ENCODE results near the gene PEPD.

PEPD gene

GRCh38 chr19:33461256-33462111, 60.1 kb downstream of the PEPD start:
- POLR2A ChIA-PET (ENCODE audit: low non-redundant PET): no interaction called here
- no peak overlapping the region for H3K27ac ChIP-seq
- DNase-seq (ENCODE audit: low spot score): no peak
- CTCF ChIA-PET: no interaction called here
- TF ChIP-seq CTCF (conservative IDR thresholded peaks at IDR 0.05; ENCODE audit: low read depth): no peak

DNA sequence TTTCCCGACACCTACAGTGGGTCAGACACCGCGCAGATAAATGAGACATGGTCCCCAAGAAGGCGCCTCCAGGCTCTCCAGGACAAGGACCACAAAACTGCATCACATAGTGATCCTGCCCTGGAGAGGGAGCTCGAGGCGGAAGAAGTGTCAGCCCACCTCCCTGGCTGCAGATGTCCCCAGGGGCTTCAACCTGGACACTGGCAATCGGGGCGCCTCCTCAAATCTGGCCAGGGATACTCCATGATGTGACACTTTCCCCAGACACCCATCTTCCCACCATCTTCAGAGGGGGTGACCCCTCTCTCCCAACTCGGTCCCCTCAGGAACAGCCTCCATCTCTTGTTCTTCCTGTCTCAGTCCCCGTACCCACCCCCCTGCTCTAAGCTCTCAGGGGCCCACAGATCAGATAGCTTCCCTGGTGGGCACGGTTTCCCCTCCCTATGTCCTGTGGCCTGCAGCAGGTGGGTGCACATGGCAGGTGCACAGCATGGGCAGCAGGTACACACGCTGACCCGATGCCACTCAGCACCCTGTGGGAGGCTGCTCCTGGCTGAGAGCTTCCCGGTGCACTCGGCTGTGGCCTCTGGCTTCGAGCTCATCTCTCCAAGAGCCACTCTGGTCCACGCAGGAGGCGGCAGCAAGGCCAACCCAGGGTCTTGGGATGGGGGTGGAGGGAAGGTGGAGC, 61.2 kb downstream of the PEPD start:
- no peak for TF ChIP-seq CTCF (conservative IDR thresholded peaks at IDR 0.05; ENCODE audit: low read depth)
- no peak for DNase-seq (ENCODE audit: low spot score)
- POLR2A ChIA-PET (ENCODE audit: low non-redundant PET): no interaction called here
- H3K27ac ChIP-seq: no peak overlapping the region
- CTCF ChIA-PET: no interaction called here

DNA sequence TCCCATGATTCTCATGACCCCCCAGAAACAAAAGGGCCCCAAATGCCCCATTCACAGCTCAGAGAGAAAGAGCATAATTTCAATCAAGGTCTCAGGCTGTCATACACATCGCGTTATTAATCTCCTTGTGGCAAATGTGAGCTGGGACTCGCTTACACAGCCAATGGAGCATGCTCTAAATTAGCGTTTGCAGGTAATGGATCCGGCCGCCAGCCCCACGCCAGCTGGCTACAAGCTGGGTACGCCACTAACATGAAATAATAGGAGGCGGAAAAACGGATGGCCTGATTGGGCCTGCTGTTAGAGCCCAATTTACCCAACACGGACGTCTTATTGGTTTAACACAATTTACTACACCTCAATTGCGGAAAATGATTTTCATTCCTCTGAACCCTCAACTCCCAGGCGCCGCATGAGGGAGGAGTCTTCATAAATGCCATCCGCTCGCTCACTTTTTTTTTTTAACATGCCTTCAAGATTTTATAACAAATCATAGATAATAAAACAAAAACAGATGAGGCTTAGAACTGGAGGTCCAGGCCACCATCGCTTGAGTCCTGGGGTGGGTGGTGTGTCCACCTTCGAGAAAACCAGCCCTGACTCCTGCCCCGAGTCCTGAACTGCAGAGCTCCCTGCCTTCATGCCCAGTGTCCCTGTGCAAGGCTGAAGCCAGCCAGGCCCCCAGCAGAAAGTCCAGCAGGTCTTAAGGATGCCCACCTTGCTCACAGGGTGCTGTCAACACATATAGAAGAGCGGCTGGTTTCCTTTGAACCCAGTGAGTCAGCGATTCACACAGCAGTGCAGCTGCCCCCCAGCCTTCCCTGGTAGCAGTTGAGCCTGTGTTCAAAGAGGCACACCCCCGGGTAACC, 62.1 kb downstream of the PEPD start:
- TF ChIP-seq CTCF (conservative IDR thresholded peaks at IDR 0.05; ENCODE audit: low read depth): no peak
- no peak overlapping the region for H3K27ac ChIP-seq
- ChIA-PET POLR2A (ENCODE audit: low non-redundant PET) (no interaction called here), CTCF (no interaction called here)
- DNase-seq (ENCODE audit: low spot score): no peak

DNA sequence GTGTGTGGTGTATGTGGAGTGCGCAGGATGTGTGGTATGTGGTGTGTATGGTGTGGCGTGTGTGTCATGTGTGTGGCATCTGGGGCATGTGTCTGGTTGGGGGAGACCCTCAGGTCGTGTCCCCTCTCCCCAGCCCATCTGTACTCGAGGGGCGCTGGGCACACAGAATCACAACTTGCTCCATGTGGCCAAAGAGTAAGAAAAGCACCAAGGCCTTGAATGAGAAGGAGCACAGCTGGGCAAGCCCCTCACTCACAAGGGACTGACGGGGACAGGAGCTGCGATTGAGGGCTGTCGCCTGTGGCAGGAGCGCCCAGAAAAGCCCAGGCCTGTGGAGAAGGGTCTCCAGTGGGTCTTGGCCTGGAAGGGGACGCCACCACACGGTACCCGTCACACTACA, 62.8 kb downstream of the PEPD start:
- POLR2A ChIA-PET (ENCODE audit: low non-redundant PET): no interaction called here
- DNase-seq (ENCODE audit: low spot score): no peak
- TF ChIP-seq CTCF (conservative IDR thresholded peaks at IDR 0.05; ENCODE audit: low read depth): no peak
- no peak overlapping the region for H3K27ac ChIP-seq
- CTCF ChIA-PET: no interaction called here

DNA sequence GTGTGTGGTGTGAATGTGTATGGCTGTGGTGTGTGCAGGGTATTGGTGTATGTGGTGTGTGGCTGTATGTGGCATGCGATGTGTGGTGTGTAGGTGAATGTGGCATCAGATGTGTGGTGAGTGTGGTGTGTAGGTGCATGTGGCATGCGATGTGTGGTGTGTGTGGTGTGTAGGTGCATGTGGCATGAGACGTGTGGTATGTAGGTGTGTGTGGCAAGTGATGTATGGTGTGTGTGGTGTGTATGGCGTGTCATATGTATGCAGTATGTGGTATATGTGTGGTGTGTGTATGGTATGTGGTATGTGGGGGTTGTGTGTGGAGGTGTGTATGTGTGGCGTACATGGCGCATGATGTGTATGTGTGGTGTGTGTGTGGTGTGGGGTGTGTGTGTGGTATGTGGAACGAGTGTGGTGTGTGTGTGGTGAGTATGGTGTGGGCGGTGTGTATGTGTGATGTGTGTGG, 63.4 kb downstream of the PEPD start:
- no peak for TF ChIP-seq CTCF (conservative IDR thresholded peaks at IDR 0.05; ENCODE audit: low read depth)
- ChIA-PET CTCF (no interaction called here), POLR2A (ENCODE audit: low non-redundant PET) (no interaction called here)
- no peak for DNase-seq (ENCODE audit: low spot score)
- H3K27ac ChIP-seq: no peak overlapping the region

- no peak overlapping the region for H3K27ac ChIP-seq
- DNase-seq (ENCODE audit: low spot score): no peak
- POLR2A ChIA-PET (ENCODE audit: low non-redundant PET): no interaction called here
- CTCF ChIA-PET: no interaction called here
- no peak for TF ChIP-seq CTCF (conservative IDR thresholded peaks at IDR 0.05; ENCODE audit: low read depth)
Observed at GRCh38 chr19:33456845-33457220, 64.8 kb downstream of the PEPD start.
